Ovary (tissue), 9 donors: Measurements from ENCODE around the gene ACO1. TPM values are rescaled to one million over a fixed set of nuclear protein-coding genes. Genes with fewer than 3 reads are reported as not detected.

Experiments used
- DNase-seq, 5 donors: peaks; one replicate each; pipeline ENCODE4 v3.0.0-alpha.2; 2019 to 2020
- H3K27ac ChIP-seq, 2 donors: fragments of 200-600 bp; one replicate each; pipeline versions ENCODE4 v1.5.1 to v1.8.0; 2019 to 2022
- H3K27me3 ChIP-seq: fragments of 200-600 bp; one replicate; pipeline ENCODE4 v1.8.0; 2022
- H3K36me3 ChIP-seq: fragments of 200-600 bp; sonication (generic); one replicate; pipeline ENCODE4 v1.5.1; 2019
- H3K4me1 ChIP-seq: one replicate; pipeline ENCODE4 v1.8.1; 2013; ENCODE audit warnings: mild to moderate bottlenecking, moderate library complexity; ENCODE audit not compliant: insufficient read depth
- H3K4me3 ChIP-seq: fragments of 200-600 bp; sonication (generic); one replicate; pipeline ENCODE4 v1.5.1; 2017
- H3K9me3 ChIP-seq, 2 donors: fragments of 200-600 bp in 1 of 2; sonication (generic) in 1 of 2; one replicate each; pipeline versions ENCODE4 v1.5.1 to v1.8.1; 2013 to 2019; ENCODE audit warnings: mild to moderate bottlenecking in 1 of 2, moderate library complexity in 1 of 2
- EP300 ChIP-seq: sonication (generic); formaldehyde crosslinking; IDR thresholded peaks from one replicate; pipeline ENCODE4 v1.6.1; 2017; ENCODE audit warnings: antibody characterized with exemption
- POLR2A ChIP-seq: fragments of 450-650 bp; IDR thresholded peaks from one replicate; pipeline ENCODE4 v1.6.1; 2017; ENCODE audit warnings: antibody characterized with exemption, mild to moderate bottlenecking, moderate library complexity
- whole genome bisulfite sequencing, 3 donors: extraction: QIAGEN DNeasy Blood & Tissue Kit in 1 of 3; methylation state at CpG; one replicate each; pipeline versions ENCODE4 v1.1.5 to v1.1.7; 2013 to 2017; 5-methylcytosine and 5-hydroxymethylcytosine counted together
- intact Hi-C, 4 donors: fragments of 100-400 bp; cut with DNase I; formaldehyde crosslinking; loops; one replicate each; pipeline versions ENCODE4 v1.11.0 to v1.15.1; 2022 to 2023
- polyA plus RNA-seq, 2 donors: library from polyadenylated mRNA; stranded (reverse); fragments of 200-250 nt in 1 of 2; fragments of 350-450 nt in 1 of 2; fragmentation: Illumina TruSeq in 1 of 2; extraction: RNeasy Lipid Tissue Mini Kit (QIAGEN cat#74804) in 1 of 2; gene quantifications; one replicate each; pipeline ENCODE4 v1.2.3, GENCODE V29; 2013 to 2014
- total RNA-seq, 7 donors: library from RNA; depleted of rRNA in 2 of 7; stranded (reverse); fragments of >200 nt in 2 of 7; fragmentation: NEBNext Ultra II Directional in 3 of 7; extraction: Animal tissue kit (Norgen Biotek cat#: 25700) in 3 of 7; gene quantifications; one replicate each; pipeline versions ENCODE4 v1.1.0 to v1.2.4, GENCODE V29; 2016 to 2023
- TF ChIP-seq, protein P1 (sequence below), 3 donors: fragments of 450-650 bp in 2 of 3; fragments of 200-600 bp in 1 of 3; IDR thresholded peaks; one replicate each; pipeline versions ENCODE4 v1.5.1 to v1.8.0; 2016 to 2022; ENCODE audit warnings: antibody characterized with exemption in 3 of 3, mild to moderate bottlenecking in 1 of 3
- donor health status: DM: no; HTN: no; CAD: no; lungs with moderate emphysema.
- donor health status: DM: no; HTN: no; CAD: no.
- donor health status: Bipolar disorder and iron deficiency.
- donor health status: DM: yes; HTN: yes; CAD: no.
- donor health status: DM: no; HTN: no; CAD: no.
- donor health status: DM: yes; HTN: yes; CAD: no.

ACO1 gene
- total and polyA plus RNA-seq, 9 donors, result 15.6 to 111 (median 30.5) TPM

DNA sequence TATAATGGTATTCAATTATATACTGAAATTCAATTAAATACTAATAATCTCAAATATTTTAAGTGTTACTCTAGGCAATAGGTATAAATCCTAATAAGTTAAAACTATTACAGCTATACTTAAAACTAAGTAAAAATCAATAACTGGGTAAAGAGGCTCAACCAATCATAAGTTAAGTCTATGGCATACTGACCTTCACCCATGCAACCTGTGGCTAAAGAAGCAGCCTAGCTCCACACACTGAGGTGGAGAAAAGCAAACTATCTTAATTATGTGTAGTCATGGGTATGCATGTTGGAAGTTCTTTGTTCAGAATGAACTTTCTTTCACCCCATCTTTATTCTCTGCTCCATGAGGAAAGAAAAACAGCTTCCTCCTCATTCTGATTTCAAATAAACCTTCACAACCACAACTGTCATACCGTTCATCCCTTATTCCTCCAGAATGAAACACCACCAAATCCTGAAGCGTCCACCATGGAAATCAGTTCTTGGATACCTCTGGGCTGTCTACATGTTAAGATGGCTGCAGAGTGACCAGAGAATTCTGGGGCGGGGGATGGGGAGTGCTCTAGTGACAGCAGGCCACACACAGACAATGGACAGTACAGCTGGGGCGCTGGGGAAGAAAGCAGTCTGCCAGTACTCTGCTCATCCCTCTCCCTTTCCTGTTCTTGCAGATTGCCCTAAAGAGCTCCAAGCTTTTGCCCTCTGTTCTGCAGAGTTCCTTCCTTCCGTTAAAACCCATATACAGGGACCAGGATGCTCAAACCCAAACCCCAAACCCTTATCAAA is 79.3 kb downstream of the ACO1 start:
- no peaks in the 10 kb centered on the region for H3K36me3 ChIP-seq
- no peak for DNase-seq
- H3K27me3 ChIP-seq, result no peaks in the 10 kb centered on the region
- WGBS, 3 donors, result 90 to 94% (median 92%) methylated on average over 5 of the region's 5 CpGs
- H3K27ac ChIP-seq, result no peak overlapping the region
- no peaks in the 10 kb centered on the region for H3K9me3 ChIP-seq
- intact Hi-C loops, result no loop called here
- no peaks in the 10 kb centered on the region for H3K4me1 ChIP-seq
- no peak overlapping the region for H3K4me3 ChIP-seq
- TF ChIP-seq EP300, result no peak
- TF ChIP-seq POLR2A, result no peak
- TF ChIP-seq, protein P1, sequence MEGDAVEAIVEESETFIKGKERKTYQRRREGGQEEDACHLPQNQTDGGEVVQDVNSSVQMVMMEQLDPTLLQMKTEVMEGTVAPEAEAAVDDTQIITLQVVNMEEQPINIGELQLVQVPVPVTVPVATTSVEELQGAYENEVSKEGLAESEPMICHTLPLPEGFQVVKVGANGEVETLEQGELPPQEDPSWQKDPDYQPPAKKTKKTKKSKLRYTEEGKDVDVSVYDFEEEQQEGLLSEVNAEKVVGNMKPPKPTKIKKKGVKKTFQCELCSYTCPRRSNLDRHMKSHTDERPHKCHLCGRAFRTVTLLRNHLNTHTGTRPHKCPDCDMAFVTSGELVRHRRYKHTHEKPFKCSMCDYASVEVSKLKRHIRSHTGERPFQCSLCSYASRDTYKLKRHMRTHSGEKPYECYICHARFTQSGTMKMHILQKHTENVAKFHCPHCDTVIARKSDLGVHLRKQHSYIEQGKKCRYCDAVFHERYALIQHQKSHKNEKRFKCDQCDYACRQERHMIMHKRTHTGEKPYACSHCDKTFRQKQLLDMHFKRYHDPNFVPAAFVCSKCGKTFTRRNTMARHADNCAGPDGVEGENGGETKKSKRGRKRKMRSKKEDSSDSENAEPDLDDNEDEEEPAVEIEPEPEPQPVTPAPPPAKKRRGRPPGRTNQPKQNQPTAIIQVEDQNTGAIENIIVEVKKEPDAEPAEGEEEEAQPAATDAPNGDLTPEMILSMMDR (IDR thresholded peaks at IDR 0.05), result no peak

DNA sequence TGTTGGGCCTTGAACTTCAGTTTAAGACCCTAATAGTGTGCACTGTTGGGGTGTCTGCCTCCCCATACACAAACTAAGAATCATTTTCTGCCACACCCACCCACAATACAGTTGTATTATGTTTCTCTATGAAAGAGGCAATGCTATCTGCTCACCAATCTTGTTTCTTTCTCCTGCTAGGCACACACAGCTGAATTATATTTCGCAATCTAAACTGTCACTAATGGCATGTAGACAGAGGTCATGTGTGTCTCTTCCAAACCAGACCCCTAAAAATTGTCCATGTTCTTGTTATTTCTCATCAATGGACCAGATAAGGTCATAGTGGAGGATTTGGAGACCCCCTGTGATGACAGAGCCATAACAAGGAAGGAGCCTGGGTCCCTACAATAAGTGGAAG is 84.3 kb downstream of the ACO1 start:
- no peak overlapping the region for H3K4me3 ChIP-seq
- H3K36me3 ChIP-seq, result no peaks in the 10 kb centered on the region
- no peaks in the 10 kb centered on the region for H3K4me1 ChIP-seq
- intact Hi-C loops, result no loop called here
- DNase-seq, result no peak
- H3K9me3 ChIP-seq, result no peaks in the 10 kb centered on the region
- no peaks in the 10 kb centered on the region for H3K27me3 ChIP-seq
- no peak for TF ChIP-seq EP300
- no peak overlapping the region for H3K27ac ChIP-seq
- WGBS, 3 donors, result 54 to 99% (median 97%) methylated on average over 1 of the region's 1 CpG

DNA sequence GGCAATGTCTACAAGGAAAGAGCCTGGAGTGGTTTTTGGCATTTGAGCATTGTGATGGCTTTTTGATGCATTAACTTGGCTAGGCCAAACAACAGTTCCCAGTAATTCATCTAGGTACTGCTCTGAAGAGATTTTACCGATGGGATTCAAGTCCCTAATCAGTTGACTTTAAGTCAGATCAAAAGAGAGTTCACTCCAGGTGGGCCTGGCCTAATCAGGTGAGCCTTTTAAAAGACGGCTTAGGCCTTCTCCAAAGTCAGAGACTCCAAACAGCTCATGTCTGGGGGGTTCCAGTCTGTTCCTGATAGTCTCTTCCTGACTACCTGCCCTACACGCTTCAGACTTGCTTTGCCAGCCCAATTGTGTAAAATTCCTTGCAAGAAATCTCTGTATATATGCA is 87.9 kb downstream of the ACO1 start:
- Histone ChIP-seq H3K4me1 (no peaks in the 10 kb centered on the region), H3K4me3 (no peak overlapping the region), H3K27ac (no peak overlapping the region), H3K36me3 (no peaks in the 10 kb centered on the region), H3K9me3 (no peaks in the 10 kb centered on the region), H3K27me3 (no peaks in the 10 kb centered on the region)
- TF ChIP-seq POLR2A, result no peak
- TF ChIP-seq, protein P1 (IDR thresholded peaks at IDR 0.05), result no peak
- TF ChIP-seq EP300, result no peak
- no peak for DNase-seq
- intact Hi-C loops, result no loop called here
- 93 to 94% (median 93%) methylated on average over 3 of the region's 3 CpGs for WGBS, 3 donors

DNA sequence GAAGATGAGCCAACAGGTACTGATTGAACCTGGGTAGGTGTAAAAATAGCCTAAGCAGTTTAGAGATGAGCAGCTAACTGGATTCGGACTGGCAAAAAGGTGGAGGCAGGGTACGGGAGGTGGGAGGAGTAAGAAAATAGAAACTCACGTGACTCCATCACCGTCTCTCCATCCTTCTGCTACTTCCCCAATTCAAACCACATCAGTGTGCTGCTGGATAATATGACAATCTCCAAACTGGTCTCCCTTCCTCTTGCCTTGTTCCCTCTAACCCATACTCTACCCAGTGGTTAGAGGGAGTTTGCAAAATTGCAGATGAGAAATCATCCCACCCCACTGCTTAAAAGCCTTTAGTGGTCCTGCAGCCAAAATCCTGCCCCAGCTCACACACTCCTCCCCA is 98.9 kb downstream of the ACO1 start:
- Histone ChIP-seq H3K4me1 (peaks cover 2% of the 10 kb centered on the region), H3K9me3 (no peaks in the 10 kb centered on the region), H3K27me3 (no peaks in the 10 kb centered on the region), H3K36me3 (no peaks in the 10 kb centered on the region), H3K4me3 (no peak overlapping the region), H3K27ac (no peak overlapping the region)
- WGBS, 3 donors, result 93 to 95% (median 94%) methylated on average over 4 of the region's 4 CpGs
- TF ChIP-seq EP300, result no peak
- TF ChIP-seq, protein P1 (IDR thresholded peaks at IDR 0.05), result no peak
- no peak for TF ChIP-seq POLR2A
- intact Hi-C loops, result no loop called here
- DNase-seq, result no peak

DNA sequence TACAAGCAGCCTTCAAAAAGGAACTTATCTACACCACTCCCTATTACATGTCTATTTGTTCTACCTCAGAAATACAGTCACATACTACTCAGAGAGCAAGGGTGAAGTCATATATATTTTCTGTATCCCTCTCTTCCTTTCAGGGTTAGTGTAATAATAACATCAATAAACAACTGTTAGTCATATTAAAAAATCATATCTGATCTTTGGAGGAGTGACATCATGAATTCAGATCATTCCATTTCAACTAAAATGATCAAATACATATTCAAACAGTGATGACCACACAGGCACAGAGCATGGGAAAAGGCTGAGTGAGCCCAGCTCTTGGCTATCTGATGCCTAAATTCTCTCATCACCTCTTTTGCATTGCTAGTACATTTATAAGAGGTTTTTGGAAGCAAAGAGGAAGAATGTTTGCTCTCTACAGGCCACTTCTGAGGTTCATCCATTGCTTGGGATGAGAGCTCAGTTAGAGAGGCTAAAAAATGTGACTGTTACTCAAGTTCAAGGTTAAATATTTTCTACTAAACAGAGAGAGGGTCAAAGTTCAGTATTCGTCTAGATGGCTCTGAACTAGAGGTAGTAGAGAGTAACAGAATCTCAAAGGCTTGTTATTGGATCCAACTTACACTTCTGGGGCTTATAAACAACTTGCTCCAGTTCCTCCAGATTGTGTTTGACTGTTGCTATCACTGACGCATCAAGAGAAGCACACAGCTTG is 102.6 kb downstream of the ACO1 start:
- 43 to 57% (median 46%) methylated on average over 2 of the region's 2 CpGs for WGBS, 3 donors
- intact Hi-C loops, result no loop called here
- H3K9me3 ChIP-seq, result no peaks in the 10 kb centered on the region
- DNase-seq, result no peak
- no peaks in the 10 kb centered on the region for H3K27me3 ChIP-seq
- no peak overlapping the region for H3K4me3 ChIP-seq
- no peaks in the 10 kb centered on the region for H3K36me3 ChIP-seq
- no peak overlapping the region for H3K27ac ChIP-seq
- TF ChIP-seq, protein P1 (IDR thresholded peaks at IDR 0.05), result no peak
- TF ChIP-seq EP300 (no peak), POLR2A (no peak)
- H3K4me1 ChIP-seq, result peaks cover 2% of the 10 kb centered on the region
